ENCODE data around the gene RTN4RL1. TPM values are rescaled to one million over a fixed set of nuclear protein-coding genes. Genes with fewer than 3 reads are reported as not detected.

The RTN4RL1 gene
- total and polyA plus RNA-seq, 9 of the 15 experiments (the other 6 are each of a cell fraction or from before 2014, with no cell fraction given): 0.04 to 0.06 (median 0.04) TPM; not detected in 5

GRCh38 chr17:2068519-2069051 lies 43.5 kb upstream of the RTN4RL1 start:
- in situ Hi-C loops (cut with MboI): loop anchor here (10.0 kb wide), 1 partner anchor 176 kb away; no protein-coding TSS in a partner anchor
- no peak for DNase-seq (ENCODE audit: extremely low read depth in 1 of 4, low spot score in 3 of 4)
- Histone ChIP-seq H3K4me1 (replicated peaks in 1 of 2; ENCODE audit: control insufficient read depth in 2 of 2, insufficient read depth in 2 of 2, low read length in 2 of 2) (peaks cover 0 to 6% of the 10 kb centered on the region in 2 experiments; a peak in 1 of 5 replicates), H2AFZ (ENCODE audit: low read depth, low read length) (no peak overlapping the region), H3K4me3 (no peak overlapping the region), H3K4me2 (ENCODE audit: insufficient read depth, low read length) (no peak overlapping the region), H4K20me1 (replicated peaks; ENCODE audit: control insufficient read depth, insufficient read depth, low read length) (no peaks in the 10 kb centered on the region), H3K9me1 (ENCODE audit: control insufficient read depth, insufficient read depth, low read length) (no peaks in the 10 kb centered on the region), H3K9me3 (replicated peaks; ENCODE audit: control insufficient read depth, insufficient read depth, low read depth, low read length) (no peaks in the 10 kb centered on the region), H3K9ac (ENCODE audit: insufficient read depth in 1 of 2, low read depth in 2 of 2, low read length in 2 of 2) (no peak overlapping the region), H3K79me2 (ENCODE audit: control insufficient read depth, insufficient read depth, low read length) (no peaks in the 10 kb centered on the region), H3K36me3 (ENCODE audit: control insufficient read depth, insufficient read depth, low read length) (peaks cover 21% of the 10 kb centered on the region; the same call in 2 of the 3 replicates), H3K27me3 (ENCODE audit: control insufficient read depth in 2 of 2, insufficient read depth in 2 of 2, low read length in 2 of 2) (no peaks in the 10 kb centered on the region), H3K27ac (ENCODE audit: extremely low read depth, low read depth, low read length) (no peak overlapping the region)
- 82% methylated on average over 10 of the region's 15 CpGs for WGBS (ENCODE audit: insufficient coverage, low coverage, missing lambda C conversion rate)
- no TSS peak for BruUV-seq (replicated peaks)
- TF ChIP-seq SRF (CRISPR knock-in tag; IDR thresholded peaks at IDR 0.05): no peak
- TF ChIP-seq CTCFL (IDR thresholded peaks at IDR 0.05; ENCODE audit: borderline replicate concordance, insufficient read depth, low read depth, low read length, poor library complexity, severe bottlenecking): no peak
- no peak for TF ChIP-seq SNIP1 (IDR thresholded peaks at IDR 0.05; ENCODE audit: low read depth)
- TF ChIP-seq ZNF280B (CRISPR knock-in tag; IDR thresholded peaks at IDR 0.05): no peak
- no peak for TF ChIP-seq ZNF518B (CRISPR knock-in tag; IDR thresholded peaks at IDR 0.05)
- TF ChIP-seq KHSRP (IDR thresholded peaks at IDR 0.05): no peak
- no peak for TF ChIP-seq SRSF9 (IDR thresholded peaks at IDR 0.05; ENCODE audit: borderline replicate concordance, low read depth, low read length)
- TF ChIP-seq ZNF583 (CRISPR knock-in tag; IDR thresholded peaks at IDR 0.05): no peak
- no peak for TF ChIP-seq ARID1B (IDR thresholded peaks at IDR 0.05)
- no peak for TF ChIP-seq ZNF639 (CRISPR knock-in tag; conservative IDR thresholded peaks at IDR 0.05 in 1 of 2, IDR thresholded peaks at IDR 0.05 in 1 of 2)
- TF ChIP-seq STAT5B (CRISPR knock-in tag; IDR thresholded peaks at IDR 0.05): no peak
- no peak for TF ChIP-seq RBBP5 (IDR thresholded peaks at IDR 0.05; ENCODE audit: borderline replicate concordance, insufficient read depth, low read length, poor library complexity, severe bottlenecking)
- TF ChIP-seq KDM1A (IDR thresholded peaks at IDR 0.05): no peak
- ChIA-PET POLR2A (interaction anchor here (1.1 kb wide), 1 partner anchor 9 kb away, joined by 4 read pairs; no protein-coding TSS in a partner anchor), CTCF (ENCODE audit: low intra/inter-chr PET ratio) (no interaction called here)
- intact Hi-C loops (cut with micrococcal nuclease): no loop called here
- no peak for FAIRE-seq
- ATAC-seq: no peak
